ENCODE measurements around the gene DHRS3.
"Not testable (repeated sequence)": the region's sequence is repeated elsewhere in the genome, so short reads cannot be mapped to it uniquely, and the experiment has no call there.

DHRS3 gene

GRCh38 chr1:12537294-12537693 is 80.7 kb downstream of the DHRS3 start:
- no peak for DNase-seq

- DNase-seq = no peak
These were observed 81.9 kb downstream of the DHRS3 start for GRCh38 chr1:12536023-12536639.

GRCh38 chr1:12532405-12533315 is 85.3 kb downstream of the DHRS3 start:
- no peak for DNase-seq

- DNase-seq = no peak
These were observed 86.9 kb downstream of the DHRS3 start for GRCh38 chr1:12531179-12531499.

GRCh38 chr1:12530462-12531178 is 87.4 kb downstream of the DHRS3 start:
- no peak for DNase-seq

GRCh38 chr1:12529640-12530174 is 88.3 kb downstream of the DHRS3 start:
- no peak for DNase-seq

GRCh38 chr1:12528021-12528852 is 89.8 kb downstream of the DHRS3 start:
- DNase-seq = no peak

GRCh38 chr1:12527564-12527963 is 90.4 kb downstream of the DHRS3 start:
- no peak for DNase-seq

- no peak for DNase-seq
These were observed 92.5 kb downstream of the DHRS3 start for GRCh38 chr1:12525311-12526181.

- DNase-seq = no peak
These were observed 93.7 kb downstream of the DHRS3 start for GRCh38 chr1:12524266-12524665.

GRCh38 chr1:12522780-12523179 is 95.2 kb downstream of the DHRS3 start:
- DNase-seq = not testable (repeated sequence)

GRCh38 chr1:12521096-12521495 is 96.9 kb downstream of the DHRS3 start:
- no peak for DNase-seq

GRCh38 chr1:12519693-12520364 is 98.2 kb downstream of the DHRS3 start:
- no peak for DNase-seq

- DNase-seq = no peak
These were observed 98.9 kb downstream of the DHRS3 start for GRCh38 chr1:12518931-12519692.

Data from NCI-H187 (cell line).